ENCODE measurements around the gene FBLN2. TPM values are rescaled to one million over a fixed set of nuclear protein-coding genes. Genes with fewer than 3 reads are reported as not detected.

Gene FBLN2
- total and polyA plus RNA-seq, 2 of the 4 experiments (the other 2 are of a cell fraction), result 11.8 to 60.8 TPM

GRCh38 chr3:13521309-13521708 is 27.6 kb upstream of the FBLN2 start:
- CTCF ChIA-PET, result interaction anchor here (0.7 kb wide), 1 partner anchor 21 kb away, joined by 3 read pairs; no protein-coding TSS in a partner anchor
- in situ Hi-C loops (cut with MboI; ENCODE audit: low sequenced_read_pairs), result no loop called here

More at GRCh38 chr3:13521309-13521708, 27.6 kb upstream of the FBLN2 start:
- Histone ChIP-seq H3K79me1 (ENCODE audit: low read depth in 1 of 2, low read length in 2 of 2) (no peaks in the 10 kb centered on the region), H4K91ac (ENCODE audit: insufficient read depth, low read depth, low read length) (no peak overlapping the region), H2BK5ac (ENCODE audit: low read depth, low read length, poor library complexity, severe bottlenecking) (no peak overlapping the region), H3K27me3 (ENCODE audit: control insufficient read depth, insufficient read depth, low read length) (0 out of 2 replicates have a peak, but pooled peaks cover 2% of the 10 kb centered on the region), H3K27ac (ENCODE audit: insufficient read depth, low read length) (no peak overlapping the region), H3K56ac (ENCODE audit: extremely low read depth, insufficient read depth, low read length) (no peak overlapping the region), H2BK20ac (ENCODE audit: low read depth, low read length) (no peak overlapping the region), H4K5ac (ENCODE audit: low read depth, low read length) (no peak overlapping the region), H3K18ac (ENCODE audit: low read depth, low read length) (no peak overlapping the region), H2AFZ (replicated peaks; ENCODE audit: low read length, poor library complexity) (no peak overlapping the region), H3K9me3 (ENCODE audit: control insufficient read depth, insufficient read depth, low read length) (no peaks in the 10 kb centered on the region), H2AK9ac (replicated peaks; ENCODE audit: low read depth, low read length, poor library complexity) (no peak overlapping the region), H2AK5ac (ENCODE audit: low read depth, low read length) (no peak overlapping the region), H3K4me3 (ENCODE audit: insufficient read depth, low read depth, low read length) (no peak overlapping the region), H3K4me2 (ENCODE audit: low read depth, low read length) (no peak overlapping the region), H4K20me1 (ENCODE audit: insufficient read depth, low read length) (no peaks in the 10 kb centered on the region), H2BK15ac (ENCODE audit: low read depth, low read length) (no peak overlapping the region), H3K36me3 (ENCODE audit: control insufficient read depth, insufficient read depth, low read length) (no peaks in the 10 kb centered on the region), H3K14ac (replicated peaks; ENCODE audit: low read depth, low read length) (no peak overlapping the region), H3K4ac (ENCODE audit: low read depth, low read length) (no peak overlapping the region), H3K9me1 (ENCODE audit: insufficient read depth, low read length) (no peaks in the 10 kb centered on the region), H3K23ac (ENCODE audit: low read depth, low read length) (no peak overlapping the region), H3K9ac (ENCODE audit: low read depth, low read length) (no peak overlapping the region), H3K4me1 (ENCODE audit: control insufficient read depth, insufficient read depth, low read length) (peaks cover 5% of the 10 kb centered on the region), H4K8ac (ENCODE audit: low read depth in 2 of 2, low read length in 2 of 2) (no peak overlapping the region), H2BK120ac (ENCODE audit: low read depth, low read length) (no peak overlapping the region)
- no TSS peak for BruUV-seq (replicated peaks)
- ATAC-seq (ENCODE audit: low read depth) (no peak), DNase-seq (no peak)
- POLR2A ChIA-PET (ENCODE audit: unreplicated experiment), result no interaction called here
- TF ChIP-seq NFE2L2 (IDR thresholded peaks at IDR 0.05; ENCODE audit: low read depth, low read length) (no peak), MAZ (IDR thresholded peaks at IDR 0.05; ENCODE audit: borderline replicate concordance, low read depth, low read length) (no peak), BHLHE40 (IDR thresholded peaks at IDR 0.05; ENCODE audit: low read depth, low read length) (no peak), RCOR1 (IDR thresholded peaks at IDR 0.05; ENCODE audit: insufficient replicate concordance, low read length) (no peak), ELK1 (IDR thresholded peaks at IDR 0.05; ENCODE audit: borderline replicate concordance, low read depth, low read length) (no peak), MXI1 (IDR thresholded peaks at IDR 0.05; ENCODE audit: borderline replicate concordance, low read depth, low read length) (no peak), USF2 (IDR thresholded peaks at IDR 0.05; ENCODE audit: low read depth, low read length) (no peak), MAFK (IDR thresholded peaks at IDR 0.05; ENCODE audit: low read depth, low read length) (no peak), CEBPB (IDR thresholded peaks at IDR 0.05; ENCODE audit: low read depth, low read length) (no peak), SMC3 (IDR thresholded peaks at IDR 0.05; ENCODE audit: low read depth, low read length) (no peak), RFX5 (IDR thresholded peaks at IDR 0.05; ENCODE audit: low read depth, low read length) (no peak), RAD21 (IDR thresholded peaks at IDR 0.05; ENCODE audit: low read length) (no peak)
- 63% methylated on average over 2 of the region's 6 CpGs; no CpG with 5 or more reads in 1 of the 2 experiments for WGBS, 2 experiments (ENCODE audit: extremely low coverage in 2 of 2, insufficient read length in 1 of 2)
- dilution Hi-C loops (cut with HindIII; ENCODE audit: low sequenced_read_pairs, unreplicated experiment) (no loop called here), intact Hi-C loops (cut with micrococcal nuclease) (no loop called here)

Measured in IMR-90 (cell line).